Measurements from ENCODE around the gene RBM33. TPM values are rescaled to one million over a fixed set of nuclear protein-coding genes. Genes with fewer than 3 reads are reported as not detected.
"Not testable (repeated sequence)": the region's sequence is repeated elsewhere in the genome, so short reads cannot be mapped to it uniquely, and the experiment has no call there.

The RBM33 gene
- total RNA-seq, 1 donor from 2014 or later: 67.2 TPM

- H3K36me3 Mint-ChIP-seq: no peaks in the 10 kb centered on the region
These were observed 170.1 kb downstream of the RBM33 start for GRCh38 chr7:155814316-155815276.

GRCh38 chr7:155815332-155816191 is 171.1 kb downstream of the RBM33 start:
- peaks cover 71% of the 10 kb centered on the region for H3K27me3 Mint-ChIP-seq
- no peak for DNase-seq (ENCODE audit: extremely low spot score, unreplicated experiment)

More at GRCh38 chr7:155814316-155815276, 170.1 kb downstream of the RBM33 start:
- DNase-seq (ENCODE audit: extremely low spot score, unreplicated experiment): no peak
- Mint-ChIP-seq H3K9me3 (no peaks in the 10 kb centered on the region), H3K4me1 (ENCODE audit: unreplicated experiment) (peaks cover 17% of the 10 kb centered on the region), H3K27ac (no peak overlapping the region), H3K4me3 (no peak overlapping the region), H3K27me3 (peaks cover 72% of the 10 kb centered on the region)
- no peak for TF ChIP-seq CTCF (conservative IDR thresholded peaks at IDR 0.05)

GRCh38 chr7:155816192-155816508 is 171.7 kb downstream of the RBM33 start:
- TF ChIP-seq CTCF (conservative IDR thresholded peaks at IDR 0.05): no peak

More at GRCh38 chr7:155815332-155816191, 171.1 kb downstream of the RBM33 start:
- peak; percentile 80 for TF ChIP-seq CTCF (conservative IDR thresholded peaks at IDR 0.05)
- H3K36me3 Mint-ChIP-seq: no peaks in the 10 kb centered on the region
- H3K4me1 Mint-ChIP-seq (ENCODE audit: unreplicated experiment): peaks cover 17% of the 10 kb centered on the region
- no peak overlapping the region for H3K27ac Mint-ChIP-seq
- no peaks in the 10 kb centered on the region for H3K9me3 Mint-ChIP-seq
- peak overlapping the region; percentile 37 for H3K4me3 Mint-ChIP-seq

GRCh38 chr7:155816996-155817395 is 172.5 kb downstream of the RBM33 start:
- Mint-ChIP-seq H3K4me3 (no peak overlapping the region), H3K4me1 (ENCODE audit: unreplicated experiment) (peaks cover 8% of the 10 kb centered on the region), H3K27ac (no peak overlapping the region), H3K27me3 (peaks cover 67% of the 10 kb centered on the region), H3K9me3 (no peaks in the 10 kb centered on the region), H3K36me3 (no peaks in the 10 kb centered on the region)
- DNase-seq (ENCODE audit: extremely low spot score, unreplicated experiment): no peak
- no peak for TF ChIP-seq CTCF (conservative IDR thresholded peaks at IDR 0.05)

More at GRCh38 chr7:155816192-155816508, 171.7 kb downstream of the RBM33 start:
- Mint-ChIP-seq H3K36me3 (no peaks in the 10 kb centered on the region), H3K4me1 (ENCODE audit: unreplicated experiment) (peaks cover 12% of the 10 kb centered on the region), H3K9me3 (no peaks in the 10 kb centered on the region), H3K4me3 (no peak overlapping the region), H3K27ac (no peak overlapping the region), H3K27me3 (peaks cover 69% of the 10 kb centered on the region)
- DNase-seq (ENCODE audit: extremely low spot score, unreplicated experiment): no peak

- H3K27me3 Mint-ChIP-seq: peaks cover 67% of the 10 kb centered on the region
- H3K27ac Mint-ChIP-seq, H3K4me3 Mint-ChIP-seq: not testable (repeated sequence)
These were observed 173.1 kb downstream of the RBM33 start for GRCh38 chr7:155817515-155817914.

More at GRCh38 chr7:155817515-155817914, 173.1 kb downstream of the RBM33 start:
- H3K4me1 Mint-ChIP-seq (ENCODE audit: unreplicated experiment); H3K36me3 Mint-ChIP-seq; DNase-seq (ENCODE audit: extremely low spot score, unreplicated experiment); H3K9me3 Mint-ChIP-seq: not testable (repeated sequence)

Data from type B pancreatic cell (in vitro differentiated cells).